Naive thymus-derived CD8-positive, alpha-beta T cell (primary cell): ENCODE data around the gene GLI1. TPM values are rescaled to one million over a fixed set of nuclear protein-coding genes. Genes with fewer than 3 reads are reported as not detected.
A peak's percentile ranks its signal among the peaks of the same experiment; 100 is the strongest.
"Not testable (repeated sequence)": the region's sequence is repeated elsewhere in the genome, so short reads cannot be mapped to it uniquely, and the experiment has no call there.

Experiments
- ATAC-seq, 2 donors: fragments of 150-1000 bp; cut with Tn5 transposase in 1 of 2; sonication (Bioruptor Pico), chemical (Tn5 transposase) in 1 of 2; 1 replicate in 1 of 2; 2 replicates in 1 of 2; pipeline ENCODE4 v1.10.0; 2021; ENCODE audit warnings: mild to moderate bottlenecking in 2 of 2, moderate library complexity in 2 of 2
- POLR2A ChIA-PET: fragments of 350-600 bp; sonication (Branson Sonifier 250); formaldehyde crosslinking; loops from one replicate; lab custom pipeline; 2021; ENCODE audit warnings: antibody characterized with exemption; lab: Charles Lee
- DNase-seq, 10 donors: peaks; one replicate each; pipeline versions ENCODE4 v3.0.0 to v3.0.0-alpha.2; 2020 to 2022
- H3K27ac Mint-ChIP-seq, 10 donors: one replicate each; pipeline ENCODE4 v1.8.0; 2020 to 2022; ENCODE audit warnings: mild to moderate bottlenecking in 10 of 10, mixed read lengths in 10 of 10, moderate library complexity in 4 of 10, inconsistent platforms in 1 of 10
- H3K27me3 Mint-ChIP-seq, 5 donors: one replicate each; pipeline ENCODE4 v1.8.0; 2021 to 2022; ENCODE audit warnings: mixed read lengths in 5 of 5
- H3K36me3 Mint-ChIP-seq, 3 donors: one replicate each; pipeline ENCODE4 v1.8.0; 2020 to 2022; ENCODE audit warnings: mixed read lengths in 3 of 3, mild to moderate bottlenecking in 2 of 3, inconsistent platforms in 1 of 3
- H3K4me1 Mint-ChIP-seq, 4 donors: one replicate each; pipeline ENCODE4 v1.8.0; 2021 to 2022; ENCODE audit warnings: mixed read lengths in 4 of 4
- H3K4me3 Mint-ChIP-seq, 10 donors: one replicate each; pipeline ENCODE4 v1.8.0; 2020 to 2022; ENCODE audit warnings: mild to moderate bottlenecking in 10 of 10, mixed read lengths in 10 of 10, moderate library complexity in 6 of 10, inconsistent platforms in 1 of 10
- H3K9me3 Mint-ChIP-seq, 9 donors: one replicate each; pipeline ENCODE4 v1.8.0; 2020 to 2022; ENCODE audit warnings: mixed read lengths in 9 of 9, mild to moderate bottlenecking in 3 of 9, inconsistent platforms in 1 of 9, moderate library complexity in 1 of 9
- polyA plus RNA-seq, 3 donors: library from polyadenylated mRNA; unstranded; fragments of 300-500 nt; fragmentation: Illumina TruSeq; gene quantifications; one replicate each; pipeline ENCODE4 v1.2.3, GENCODE V29; 2021
- total RNA-seq, 8 experiments: library from RNA in 2 of 8; stranded (reverse) in 2 of 8; gene quantifications; one replicate each; pipeline ENCODE4 v1.2.3 and lab custom pipeline; 2021 to 2026

GLI1 gene
- total and polyA plus RNA-seq, 5 experiments from 2014 or later: 1.9 to 2.7 TPM; not detected in 3

DNA sequence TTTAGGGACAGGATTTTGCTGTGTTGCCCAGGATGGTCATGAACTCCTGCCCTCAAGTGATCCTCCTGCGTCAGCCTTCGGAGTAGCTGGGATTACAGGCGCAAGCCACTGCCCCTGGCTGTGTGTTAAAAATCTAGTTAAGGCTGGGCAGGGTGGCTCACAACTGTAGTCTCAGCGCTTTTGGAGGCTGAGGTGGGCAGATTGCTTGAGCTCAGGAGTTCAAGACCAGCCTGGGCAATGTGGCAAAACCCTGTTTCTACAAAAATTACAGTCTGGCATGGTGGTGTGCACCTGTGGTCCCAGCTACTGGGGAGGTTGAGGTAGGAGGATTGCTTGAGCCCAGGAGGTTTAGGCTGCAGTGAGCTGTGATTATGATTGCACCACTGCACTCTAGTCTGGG, 51.6 kb downstream of the GLI1 start:
- H3K27me3 Mint-ChIP-seq: no peaks in the 10 kb centered on the region
- peaks cover 3 to 15% (median 5%) of the 10 kb centered on the region in 4 donors for H3K4me1 Mint-ChIP-seq
- DNase-seq: no peak
- POLR2A ChIA-PET: interaction anchor here (1.4 to 2.1 kb wide), 2 partner anchors 8 to 49 kb away, joined by 6 to 14 read pairs; partner anchors contain the start of gene DDIT3
- H3K4me3 Mint-ChIP-seq: no peak overlapping the region
- H3K27ac Mint-ChIP-seq: peak overlapping the region in 4 of 10 donors; percentile 44 to 75 (median 56)
- no peaks in the 10 kb centered on the region for H3K9me3 Mint-ChIP-seq
- peaks cover 0 to 71% (median 22%) of the 10 kb centered on the region in 3 donors for H3K36me3 Mint-ChIP-seq
- no peak for ATAC-seq

DNA sequence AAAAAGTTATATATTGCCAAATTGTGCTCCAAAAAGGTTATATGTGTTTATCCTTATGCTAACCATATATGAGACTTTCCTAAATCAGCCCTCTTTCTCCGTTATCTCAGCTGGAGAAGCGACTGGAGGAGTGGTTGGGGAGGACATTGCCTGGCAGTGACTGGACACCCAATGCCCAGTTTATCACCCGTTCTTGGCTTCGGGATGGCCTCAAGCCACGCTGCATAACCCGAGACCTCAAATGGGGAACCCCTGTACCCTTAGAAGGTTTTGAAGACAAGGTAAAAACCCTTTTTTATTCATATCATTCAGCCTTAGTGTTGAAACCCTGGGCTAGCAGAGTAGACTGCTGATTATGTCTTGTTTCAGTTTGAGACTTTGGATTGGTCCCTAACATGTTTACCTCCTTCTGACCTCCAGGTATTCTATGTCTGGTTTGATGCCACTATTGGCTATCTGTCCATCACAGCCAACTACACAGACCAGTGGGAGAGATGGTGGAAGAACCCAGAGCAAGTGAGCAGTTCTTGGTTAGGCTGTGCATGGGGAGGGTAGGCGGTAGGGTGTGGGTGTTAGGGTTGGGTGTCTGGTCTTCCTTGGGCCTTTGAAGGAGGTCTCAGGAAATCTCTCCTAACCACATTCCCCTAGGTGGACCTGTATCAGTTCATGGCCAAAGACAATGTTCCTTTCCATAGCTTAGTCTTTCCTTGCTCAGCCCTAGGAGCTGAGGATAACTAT, 52.2 kb downstream of the GLI1 start:
- H3K36me3 Mint-ChIP-seq: peaks cover 0 to 77% (median 26%) of the 10 kb centered on the region in 3 donors
- H3K4me3 Mint-ChIP-seq: no peak overlapping the region

DNA sequence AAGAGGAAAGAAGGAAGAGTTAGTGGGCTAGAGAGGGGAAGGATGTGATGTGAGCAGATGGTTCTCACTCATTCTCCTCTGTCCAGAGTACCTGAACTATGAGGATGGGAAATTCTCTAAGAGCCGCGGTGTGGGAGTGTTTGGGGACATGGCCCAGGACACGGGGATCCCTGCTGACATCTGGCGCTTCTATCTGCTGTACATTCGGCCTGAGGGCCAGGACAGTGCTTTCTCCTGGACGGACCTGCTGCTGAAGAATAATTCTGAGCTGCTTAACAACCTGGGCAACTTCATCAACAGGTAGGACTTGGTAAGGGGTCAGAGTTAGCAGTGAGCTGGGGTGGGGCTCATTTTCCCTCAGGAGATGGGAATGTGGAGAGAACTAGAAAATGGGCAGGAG, 53.1 kb downstream of the GLI1 start:
- H3K27ac Mint-ChIP-seq: peak overlapping the region; percentile 48 to 90 (median 68)
- DNase-seq (no peak), ATAC-seq (no peak)
- H3K4me1 Mint-ChIP-seq: peaks cover 6 to 15% (median 9%) of the 10 kb centered on the region in 4 donors
- H3K36me3 Mint-ChIP-seq: peaks cover 0 to 86% (median 30%) of the 10 kb centered on the region in 3 donors
- POLR2A ChIA-PET: no interaction called here
- no peak overlapping the region for H3K4me3 Mint-ChIP-seq
- no peaks in the 10 kb centered on the region for H3K27me3 Mint-ChIP-seq
- H3K9me3 Mint-ChIP-seq: no peaks in the 10 kb centered on the region

More for the DNA sequence above, 52.2 kb downstream of the GLI1 start:
- Mint-ChIP-seq H3K27ac (peak overlapping the region; percentile 36 to 87 (median 71)), H3K27me3 (no peaks in the 10 kb centered on the region), H3K4me1 (peaks cover 3 to 15% (median 5%) of the 10 kb centered on the region in 4 donors), H3K9me3 (no peaks in the 10 kb centered on the region)
- no peak for ATAC-seq
- no peak for DNase-seq
- POLR2A ChIA-PET: interaction anchor here (1.4 kb wide), 1 partner anchor 50 kb away, joined by 6 read pairs; no protein-coding TSS in a partner anchor

DNA sequence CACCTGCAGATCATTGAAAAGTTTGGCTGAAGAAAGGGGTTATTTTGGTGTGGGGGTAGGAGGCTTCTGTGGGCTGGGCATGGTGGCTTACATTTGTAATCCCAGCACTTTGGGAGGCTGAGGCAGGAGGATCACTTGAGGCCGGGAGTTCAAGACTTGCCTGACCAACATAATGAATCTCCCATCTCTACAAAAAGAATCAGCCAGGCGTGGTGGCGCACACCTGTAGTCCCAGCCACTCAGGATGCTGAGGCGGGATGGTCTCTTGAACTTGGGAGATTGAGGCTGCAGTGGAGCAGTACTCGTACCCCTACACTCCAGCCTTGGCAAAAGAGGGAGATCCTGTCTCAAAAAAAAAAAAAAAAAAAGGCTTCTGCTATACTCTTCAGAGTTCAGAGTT, 53.7 kb downstream of the GLI1 start:
- ATAC-seq (no peak), DNase-seq (no peak)
- Mint-ChIP-seq H3K9me3 (no peaks in the 10 kb centered on the region), H3K27me3 (no peaks in the 10 kb centered on the region), H3K4me3 (no peak overlapping the region), H3K27ac (peak overlapping the region in 9 of 10 donors; percentile 20 to 90 (median 67)), H3K4me1 (peaks cover 9 to 19% (median 14%) of the 10 kb centered on the region in 4 donors), H3K36me3 (peaks cover 0 to 88% (median 30%) of the 10 kb centered on the region in 3 donors)
- POLR2A ChIA-PET: interaction anchor here (0.7 kb wide), 1 partner anchor 27 kb away, joined by 5 read pairs; no protein-coding TSS in a partner anchor

DNA sequence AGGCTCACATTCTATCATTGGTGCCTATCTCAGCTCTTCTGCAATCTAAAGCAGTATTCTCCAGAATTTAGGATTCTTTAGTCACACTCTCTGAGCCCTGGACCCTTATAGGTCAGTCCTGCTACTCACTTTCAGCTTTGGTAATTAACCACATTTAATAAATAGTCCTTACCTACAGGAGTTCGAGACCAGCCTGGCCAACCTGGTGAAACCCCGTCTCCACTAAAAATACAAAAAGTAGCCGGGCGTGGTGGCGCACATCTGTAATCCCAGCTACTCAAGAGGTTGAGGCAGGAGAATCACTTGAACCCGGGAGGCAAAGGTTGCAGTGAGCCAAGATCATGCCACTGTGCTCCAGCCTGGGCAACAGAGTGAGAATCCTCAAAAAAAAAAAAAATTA, 54.1 kb downstream of the GLI1 start:
- not testable (repeated sequence) for ATAC-seq, DNase-seq, H3K27me3 Mint-ChIP-seq, H3K4me3 Mint-ChIP-seq, H3K9me3 Mint-ChIP-seq
- peaks cover 0 to 88% (median 30%) of the 10 kb centered on the region in 3 donors for H3K36me3 Mint-ChIP-seq
- POLR2A ChIA-PET: interaction anchor here (0.6 to 8.6 kb wide), 4 partner anchors 11 to 36 kb away, joined by 3 to 135 read pairs (median 5); partner anchors contain the start of genes ARHGAP9 and KIF5A
- peaks cover 12 to 23% (median 18%) of the 10 kb centered on the region in 4 donors for H3K4me1 Mint-ChIP-seq
- H3K27ac Mint-ChIP-seq: peak overlapping the region in 3 of 10 donors; percentile 55 to 79 (median 67)

DNA sequence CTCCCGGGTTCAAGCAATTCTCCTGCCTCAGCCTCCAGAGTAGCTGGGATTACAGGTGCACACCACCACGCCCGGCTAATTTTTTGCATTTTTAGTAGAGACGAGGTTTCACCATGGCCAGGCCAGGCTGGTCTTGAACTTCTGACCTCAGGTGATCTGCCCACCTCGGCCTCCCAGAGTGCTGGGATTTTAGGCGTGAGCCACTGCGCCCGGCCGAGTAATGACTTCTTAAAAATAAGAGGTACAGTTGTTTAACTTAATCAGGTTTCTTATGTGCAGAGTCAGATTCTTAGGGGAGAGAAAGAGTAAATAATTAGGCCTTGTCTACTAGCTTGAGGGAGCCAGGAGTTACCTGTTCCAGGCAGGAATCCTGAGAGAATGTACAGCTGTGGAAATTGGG, 54.7 kb downstream of the GLI1 start:
- not testable (repeated sequence) for H3K9me3 Mint-ChIP-seq, DNase-seq, H3K27me3 Mint-ChIP-seq, ATAC-seq, H3K4me3 Mint-ChIP-seq
- Mint-ChIP-seq H3K36me3 (peaks cover 2 to 90% (median 30%) of the 10 kb centered on the region in 3 donors), H3K4me1 (peaks cover 16 to 29% (median 24%) of the 10 kb centered on the region in 4 donors), H3K27ac (peak overlapping the region in 3 of 10 donors; percentile 41 to 69 (median 68))
- POLR2A ChIA-PET: interaction anchor here (0.6 to 8.6 kb wide), 5 partner anchors 11 to 36 kb away, joined by 3 to 135 read pairs (median 5); partner anchors contain the start of genes ARHGAP9 and KIF5A

DNA sequence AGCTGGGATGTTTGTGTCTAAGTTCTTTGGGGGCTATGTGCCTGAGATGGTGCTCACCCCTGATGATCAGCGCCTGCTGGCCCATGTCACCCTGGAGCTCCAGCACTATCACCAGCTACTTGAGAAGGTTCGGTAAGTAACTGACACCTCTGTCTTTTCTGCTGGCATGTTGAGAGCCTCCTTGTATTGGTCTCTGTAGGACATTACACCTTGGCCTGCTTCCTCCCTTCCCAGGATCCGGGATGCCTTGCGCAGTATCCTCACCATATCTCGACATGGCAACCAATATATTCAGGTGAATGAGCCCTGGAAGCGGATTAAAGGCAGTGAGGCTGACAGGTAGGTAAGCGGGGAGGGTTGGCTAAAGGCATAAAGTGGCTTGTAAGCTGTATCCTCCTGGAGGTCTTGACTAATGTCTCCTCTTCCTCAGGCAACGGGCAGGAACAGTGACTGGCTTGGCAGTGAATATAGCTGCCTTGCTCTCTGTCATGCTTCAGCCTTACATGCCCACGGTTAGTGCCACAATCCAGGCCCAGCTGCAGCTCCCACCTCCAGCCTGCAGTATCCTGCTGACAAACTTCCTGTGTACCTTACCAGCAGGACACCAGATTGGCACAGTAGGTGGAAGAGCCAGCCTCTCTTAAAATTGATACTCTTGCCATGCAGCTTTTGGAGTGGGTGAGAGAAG, 55.3 kb downstream of the GLI1 start:
- Mint-ChIP-seq H3K4me1 (peaks cover 19 to 34% (median 26%) of the 10 kb centered on the region in 4 donors), H3K9me3 (no peaks in the 10 kb centered on the region), H3K27me3 (no peaks in the 10 kb centered on the region), H3K4me3 (no peak overlapping the region), H3K27ac (peak overlapping the region in 7 of 10 donors; percentile 10 to 69 (median 41)), H3K36me3 (peaks cover 4 to 84% (median 28%) of the 10 kb centered on the region in 3 donors)
- ATAC-seq (no peak), DNase-seq (no peak)
- POLR2A ChIA-PET: interaction anchor here (0.6 to 8.6 kb wide), 4 partner anchors 10 to 118 kb away, joined by 3 to 135 read pairs (median 3); partner anchors contain the start of genes ARHGAP9 and B4GALNT1

DNA sequence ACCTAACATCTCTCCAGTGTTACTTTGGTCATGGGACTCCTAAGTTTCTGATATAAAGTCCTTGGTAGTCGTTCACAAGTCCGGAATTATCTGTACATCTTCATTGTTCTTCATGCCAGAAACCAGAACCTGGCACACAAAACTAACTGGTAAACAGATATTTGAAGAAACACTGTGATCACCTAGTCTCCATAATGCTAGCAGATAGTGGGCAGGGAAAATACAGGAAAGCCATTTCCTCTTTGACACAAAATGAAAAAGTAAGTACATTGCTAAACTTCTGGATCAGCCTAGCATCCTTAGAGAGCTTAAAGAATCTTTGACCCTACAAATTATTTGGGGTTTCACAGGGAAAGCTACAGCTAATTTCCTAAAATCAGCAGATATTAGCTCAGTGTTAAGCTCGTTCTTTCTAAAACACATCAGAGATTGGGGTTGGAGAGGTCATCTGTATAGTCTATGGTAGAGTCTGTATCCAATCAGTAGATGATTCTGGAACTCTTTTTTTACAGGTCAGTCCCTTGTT, 55.9 kb downstream of the GLI1 start:
- POLR2A ChIA-PET: interaction anchor here (0.8 to 8.6 kb wide), 4 partner anchors 9 to 117 kb away, joined by 3 to 135 read pairs (median 3); partner anchors contain the start of genes ARHGAP9, B4GALNT1 and GLI1
- Mint-ChIP-seq H3K4me3 (no peak overlapping the region), H3K9me3 (no peaks in the 10 kb centered on the region), H3K27me3 (no peaks in the 10 kb centered on the region), H3K36me3 (peaks cover 4 to 85% (median 28%) of the 10 kb centered on the region in 3 donors), H3K27ac (peak overlapping the region in 8 of 10 donors; percentile 0 to 100 (median 52)), H3K4me1 (peaks cover 22 to 40% (median 27%) of the 10 kb centered on the region in 4 donors)
- no peak for DNase-seq
- ATAC-seq: no peak

DNA sequence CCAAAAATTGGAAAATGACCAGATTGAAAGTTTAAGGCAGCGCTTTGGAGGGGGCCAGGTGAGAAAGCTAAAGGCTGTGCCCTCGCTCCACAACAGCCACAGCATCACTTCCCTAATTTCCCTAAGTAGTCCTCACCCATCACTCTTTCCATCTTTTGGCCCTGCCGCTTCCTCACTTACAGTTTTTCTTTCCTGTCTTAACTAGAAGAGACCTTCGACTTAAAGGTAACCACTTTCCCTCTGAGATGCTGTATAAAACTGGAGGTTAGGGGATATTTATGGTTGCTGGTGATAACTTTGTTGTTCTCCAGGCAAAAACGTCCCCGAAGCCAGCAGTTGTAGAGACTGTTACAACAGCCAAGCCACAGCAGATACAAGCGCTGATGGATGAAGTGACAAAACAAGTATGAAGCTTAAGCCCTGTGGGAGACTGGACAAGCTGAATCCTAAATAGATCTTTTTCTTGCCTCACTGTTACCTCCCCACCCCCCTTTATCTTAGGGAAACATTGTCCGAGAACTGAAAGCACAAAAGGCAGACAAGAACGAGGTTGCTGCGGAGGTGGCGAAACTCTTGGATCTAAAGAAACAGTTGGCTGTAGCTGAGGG, 56.5 kb downstream of the GLI1 start:
- POLR2A ChIA-PET: interaction anchor here (0.8 to 8.6 kb wide), 6 partner anchors 8 to 117 kb away, joined by 3 to 135 read pairs (median 3); partner anchors contain the start of genes ARHGAP9, B4GALNT1 and GLI1
- no peaks in the 10 kb centered on the region for H3K9me3 Mint-ChIP-seq
- no peak for DNase-seq
- ATAC-seq: no peak
- peaks cover 22 to 44% (median 31%) of the 10 kb centered on the region in 4 donors for H3K4me1 Mint-ChIP-seq
- no peaks in the 10 kb centered on the region for H3K27me3 Mint-ChIP-seq
- H3K36me3 Mint-ChIP-seq: peaks cover 4 to 85% (median 28%) of the 10 kb centered on the region in 3 donors
- H3K4me3 Mint-ChIP-seq: peak overlapping the region in 1 of 10 donors; percentile 14
- H3K27ac Mint-ChIP-seq: peak overlapping the region in 9 of 10 donors; percentile 38 to 100 (median 59)

DNA sequence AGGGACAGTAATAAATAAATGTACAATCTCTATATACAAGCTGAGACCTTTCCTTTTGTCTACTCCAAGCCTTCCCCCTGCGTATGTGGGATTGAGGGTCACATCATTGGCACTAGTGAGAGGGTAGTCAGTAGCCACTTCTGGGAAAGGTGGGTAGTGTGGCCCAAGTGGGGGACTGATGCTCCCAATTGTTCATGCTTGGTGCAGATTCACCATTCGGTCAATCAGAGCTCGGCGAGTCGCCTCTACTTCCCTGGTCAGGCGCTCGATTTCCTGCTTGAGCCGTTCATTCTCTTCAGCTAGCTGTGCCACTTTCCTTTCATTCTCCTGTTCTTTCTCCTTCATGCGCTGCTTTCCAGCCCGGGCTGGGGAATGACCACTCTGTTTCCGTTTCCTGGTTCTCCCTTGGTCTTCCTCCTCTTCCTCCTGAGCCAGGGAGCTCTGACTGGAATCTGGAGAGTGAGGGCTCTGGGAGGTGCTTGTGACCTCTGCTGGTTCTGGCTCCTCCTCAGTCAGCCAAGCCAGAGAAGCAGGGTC, 57.1 kb downstream of the GLI1 start:
- Mint-ChIP-seq H3K9me3 (no peaks in the 10 kb centered on the region), H3K36me3 (peaks cover 4 to 78% (median 28%) of the 10 kb centered on the region in 3 donors), H3K27ac (peak overlapping the region in 9 of 10 donors; percentile 4 to 100 (median 77))

DNA sequence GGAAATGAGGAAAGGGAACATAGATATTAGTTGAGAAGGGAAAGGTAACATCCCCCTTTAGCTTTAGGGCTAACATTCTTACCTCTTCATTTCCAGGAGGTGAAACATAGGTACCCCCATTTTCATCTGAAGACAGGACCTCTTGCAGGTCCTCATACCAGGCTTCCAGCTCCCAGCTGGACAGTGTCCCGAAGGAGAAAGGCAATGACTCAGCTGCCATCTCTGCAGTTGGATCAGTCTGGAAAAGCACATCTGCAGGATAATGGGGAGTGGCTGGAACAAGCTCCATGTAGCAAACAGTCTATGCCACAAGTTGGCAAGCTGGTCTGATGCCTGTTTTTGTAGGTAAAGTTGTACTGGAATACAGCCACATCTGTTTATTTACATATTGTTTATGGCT, 57.6 kb downstream of the GLI1 start:
- ATAC-seq: no peak
- H3K4me3 Mint-ChIP-seq: peak overlapping the region in 2 of 10 donors; percentile 10 to 65
- H3K4me1 Mint-ChIP-seq: peaks cover 27 to 50% (median 42%) of the 10 kb centered on the region in 4 donors
- no peaks in the 10 kb centered on the region for H3K9me3 Mint-ChIP-seq
- DNase-seq: no peak
- H3K27me3 Mint-ChIP-seq: peaks cover 0 to 2% (median 0%) of the 10 kb centered on the region in 5 donors
- H3K27ac Mint-ChIP-seq: peak overlapping the region in 9 of 10 donors; percentile 4 to 100 (median 73)
- peaks cover 4 to 73% (median 27%) of the 10 kb centered on the region in 3 donors for H3K36me3 Mint-ChIP-seq
- POLR2A ChIA-PET: interaction anchor here (0.5 to 8.6 kb wide), 2 partner anchors 39 to 185 kb away, joined by 11 to 135 read pairs; partner anchors contain the start of gene ARHGAP9

More for the DNA sequence above, 57.1 kb downstream of the GLI1 start:
- Mint-ChIP-seq H3K4me1 (peaks cover 25 to 50% (median 37%) of the 10 kb centered on the region in 4 donors), H3K27me3 (no peaks in the 10 kb centered on the region), H3K4me3 (peak overlapping the region in 1 of 10 donors; percentile 14)
- ATAC-seq (no peak), DNase-seq (no peak)
- POLR2A ChIA-PET: interaction anchor here (1.0 to 8.6 kb wide), 3 partner anchors 9 to 38 kb away, joined by 3 to 135 read pairs (median 5); partner anchors contain the start of gene ARHGAP9
